Activated CD8-positive, alpha-beta T cell treated with anti-CD3 and anti-CD28 coated beads for 36 hours (primary cell): ENCODE data around the gene LRP1. TPM values are rescaled to one million over a fixed set of nuclear protein-coding genes. Genes with fewer than 3 reads are reported as not detected.

Source experiments
- ATAC-seq: fragments of 200-7000 bp; cut with Tn5 transposase; one replicate; pipeline ENCODE4 v1.10.0; 2021; ENCODE audit warnings: mild to moderate bottlenecking, moderate library complexity
- CTCF ChIA-PET: fragments of 350-600 bp; sonication (Branson Sonifier 250); formaldehyde crosslinking; loops from one replicate; lab custom pipeline; 2021; ENCODE audit warnings: antibody characterized with exemption; lab: Charles Lee
- POLR2A ChIA-PET: fragments of 350-600 bp; sonication (Branson Sonifier 250); formaldehyde crosslinking; loops from one replicate; lab custom pipeline; 2021; ENCODE audit warnings: antibody characterized with exemption; lab: Charles Lee
- DNase-seq: peaks from one replicate; pipeline ENCODE4 v3.0.0-alpha.2; 2020
- H3K27ac Mint-ChIP-seq: one replicate; pipeline ENCODE4 v1.8.0; 2021; ENCODE audit warnings: mild to moderate bottlenecking, mixed read lengths
- H3K27me3 Mint-ChIP-seq: one replicate; pipeline ENCODE4 v1.8.0; 2021; ENCODE audit warnings: mixed read lengths
- H3K36me3 Mint-ChIP-seq: one replicate; pipeline ENCODE4 v1.8.0; 2021; ENCODE audit warnings: low read depth, mixed read lengths
- H3K4me1 Mint-ChIP-seq: one replicate; pipeline ENCODE4 v1.8.0; 2021; ENCODE audit warnings: low read depth, mixed read lengths
- H3K4me3 Mint-ChIP-seq: one replicate; pipeline ENCODE4 v1.8.0; 2021; ENCODE audit warnings: mild to moderate bottlenecking, moderate library complexity, mixed read lengths
- H3K9me3 Mint-ChIP-seq: one replicate; pipeline ENCODE4 v1.8.0; 2021; ENCODE audit warnings: mixed read lengths
- CTCF ChIP-seq: fragments of 200-600 bp; IDR thresholded peaks from one replicate; pipeline ENCODE4 v1.8.0; 2022; ENCODE audit warnings: antibody characterized with exemption, mild to moderate bottlenecking
- intact Hi-C: fragments of 100-400 bp; cut with micrococcal nuclease; formaldehyde crosslinking; loops from one replicate; pipeline ENCODE4 v1.10.0; 2022
- total RNA-seq, 2 experiments: library from RNA; stranded (reverse); gene quantifications; one replicate each; pipeline ENCODE4 v1.2.3, GENCODE V29; 2021

LRP1 gene
- total RNA-seq, 2 experiments from 2014 or later: 1.5 to 1.9 TPM

GRCh38 chr12:57151741-57152630 is 23.7 kb downstream of the LRP1 start:
- H3K27ac Mint-ChIP-seq: no peak overlapping the region
- intact Hi-C loops: no loop called here
- no peak for TF ChIP-seq CTCF
- ChIA-PET POLR2A (interaction anchor here (1.1 kb wide), 1 partner anchor 17 kb away, joined by 4 read pairs; no protein-coding TSS in a partner anchor), CTCF (interaction anchor here (0.7 to 1.1 kb wide), 3 partner anchors 17 to 24 kb away, joined by 3 read pairs; no protein-coding TSS in a partner anchor)
- H3K9me3 Mint-ChIP-seq: no peaks in the 10 kb centered on the region
- no peaks in the 10 kb centered on the region for H3K4me1 Mint-ChIP-seq
- ATAC-seq (no peak), DNase-seq (no peak)
- H3K27me3 Mint-ChIP-seq: no peaks in the 10 kb centered on the region
- H3K4me3 Mint-ChIP-seq: no peak overlapping the region
- no peaks in the 10 kb centered on the region for H3K36me3 Mint-ChIP-seq

GRCh38 chr12:57152639-57153038 is 24.4 kb downstream of the LRP1 start:
- H3K36me3 Mint-ChIP-seq: no peaks in the 10 kb centered on the region
- H3K9me3 Mint-ChIP-seq: no peaks in the 10 kb centered on the region
- TF ChIP-seq CTCF: no peak
- no peak overlapping the region for H3K4me3 Mint-ChIP-seq
- no peak overlapping the region for H3K27ac Mint-ChIP-seq
- ATAC-seq (no peak), DNase-seq (no peak)
- ChIA-PET CTCF (interaction anchor here (0.7 to 1.0 kb wide), 2 partner anchors 21 to 23 kb away, joined by 3 read pairs; no protein-coding TSS in a partner anchor), POLR2A (interaction anchor here (1.1 kb wide), 1 partner anchor 17 kb away, joined by 4 read pairs; no protein-coding TSS in a partner anchor)
- H3K27me3 Mint-ChIP-seq: no peaks in the 10 kb centered on the region
- intact Hi-C loops: no loop called here
- H3K4me1 Mint-ChIP-seq: peaks cover 2% of the 10 kb centered on the region

- TF ChIP-seq CTCF: no peak
- H3K27me3 Mint-ChIP-seq: no peaks in the 10 kb centered on the region
- ChIA-PET CTCF (interaction anchor here (1.5 kb wide), 1 partner anchor 14 kb away, joined by 3 read pairs; no protein-coding TSS in a partner anchor), POLR2A (no interaction called here)
- H3K9me3 Mint-ChIP-seq: no peaks in the 10 kb centered on the region
- H3K4me3 Mint-ChIP-seq: no peak overlapping the region
- no peaks in the 10 kb centered on the region for H3K36me3 Mint-ChIP-seq
- H3K4me1 Mint-ChIP-seq: peaks cover 5% of the 10 kb centered on the region
- H3K27ac Mint-ChIP-seq: no peak overlapping the region
- intact Hi-C loops: no loop called here
- ATAC-seq: no peak
- DNase-seq: no peak
Observed at GRCh38 chr12:57153415-57153997, 25.2 kb downstream of the LRP1 start.

GRCh38 chr12:57154076-57154475 is 25.8 kb downstream of the LRP1 start:
- no peaks in the 10 kb centered on the region for H3K9me3 Mint-ChIP-seq
- CTCF ChIA-PET: interaction anchor here (1.3 to 1.5 kb wide), 3 partner anchors 13 to 30 kb away, joined by 3 to 5 read pairs (median 3); no protein-coding TSS in a partner anchor
- H3K36me3 Mint-ChIP-seq: no peaks in the 10 kb centered on the region
- DNase-seq (no peak), ATAC-seq (no peak)
- no peak overlapping the region for H3K27ac Mint-ChIP-seq
- no peak overlapping the region for H3K4me3 Mint-ChIP-seq
- peaks cover 5% of the 10 kb centered on the region for H3K4me1 Mint-ChIP-seq
- H3K27me3 Mint-ChIP-seq: no peaks in the 10 kb centered on the region
- intact Hi-C loops: no loop called here
- TF ChIP-seq CTCF: no peak
- POLR2A ChIA-PET: no interaction called here
